Sigmoid colon (tissue), 7 donors: ENCODE data around the gene NIPAL3. TPM values are rescaled to one million over a fixed set of nuclear protein-coding genes. Genes with fewer than 3 reads are reported as not detected.

Experiments
- DNase-seq: peaks from one replicate; pipeline ENCODE4 v3.0.0-alpha.2; 2019
- H3K27ac ChIP-seq, 4 donors: fragments of 200-600 bp; sonication (generic); one replicate each; pipeline ENCODE4 v1.5.1; 2016 to 2019; ENCODE audit warnings: mild to moderate bottlenecking in 1 of 4
- H3K27me3 ChIP-seq, 3 donors: fragments of 200-600 bp; sonication (generic); one replicate each; pipeline ENCODE4 v1.5.1; 2019; ENCODE audit warnings: mild to moderate bottlenecking in 1 of 3
- H3K36me3 ChIP-seq, 4 donors: fragments of 200-600 bp; sonication (generic); one replicate each; pipeline ENCODE4 v1.5.1; 2016 to 2019
- H3K4me1 ChIP-seq, 4 donors: fragments of 200-600 bp; sonication (generic); one replicate each; pipeline ENCODE4 v1.5.1; 2017 to 2019
- H3K4me3 ChIP-seq, 4 donors: fragments of 200-600 bp; sonication (generic); one replicate each; pipeline ENCODE4 v1.5.1; 2017 to 2019; ENCODE audit warnings: mild to moderate bottlenecking in 2 of 4, moderate library complexity in 1 of 4
- H3K9me3 ChIP-seq, 4 donors: fragments of 200-600 bp in 3 of 4; sonication (generic) in 3 of 4; one replicate each; pipeline versions ENCODE4 v1.5.1 to v1.6.1; 2013 to 2019
- EP300 ChIP-seq, 4 donors: sonication (generic); formaldehyde crosslinking; IDR thresholded peaks; one replicate each; pipeline ENCODE4 v1.6.1; 2017; ENCODE audit warnings: antibody characterized with exemption in 4 of 4
- POLR2A ChIP-seq, 2 donors: fragments of 450-650 bp; IDR thresholded peaks; one replicate each; pipeline ENCODE4 v1.6.1; 2016; ENCODE audit warnings: antibody characterized with exemption in 2 of 2, mild to moderate bottlenecking in 2 of 2, moderate library complexity in 2 of 2
- POLR2AphosphoS5 ChIP-seq, 4 donors: sonication (generic); formaldehyde crosslinking; IDR thresholded peaks; one replicate each; pipeline ENCODE4 v1.6.1; 2017; ENCODE audit warnings: antibody characterized with exemption in 4 of 4
- WGBS, 2 donors: extraction: QIAGEN DNeasy Blood & Tissue Kit; methylation state at CpG; one replicate each; pipeline ENCODE4 v1.1.7; 2013; 5-methylcytosine and 5-hydroxymethylcytosine counted together
- intact Hi-C: fragments of 100-400 bp; cut with DNase I; formaldehyde crosslinking; loops from one replicate; pipeline ENCODE4 v1.15.1; 2023
- polyA plus RNA-seq, 3 donors: library from polyadenylated mRNA; stranded (reverse); fragments of 200-250 nt; gene quantifications; one replicate each; pipeline ENCODE4 v1.2.3, GENCODE V29; 2013
- total RNA-seq, 4 donors: library from RNA; depleted of rRNA; stranded (reverse); fragments of >200 nt; gene quantifications; one replicate each; pipeline ENCODE4 v1.1.0, GENCODE V29; 2016
- TF ChIP-seq, protein P1 (sequence below), 4 experiments: fragments of 450-650 bp in 3 of 4; fragments of 200-600 bp in 1 of 4; IDR thresholded peaks; one replicate each; pipeline ENCODE4 v1.5.1; 2016 to 2019; ENCODE audit warnings: antibody characterized with exemption in 4 of 4, mild to moderate bottlenecking in 3 of 4, moderate library complexity in 2 of 4
- donor health status: healthy with polysubstance abuse.
- donor health status: Bipolar disorder and iron deficiency.
- donor health status: healthy.

Gene NIPAL3
- total and polyA plus RNA-seq, 7 donors, result 5.8 to 53.2 (median 23.7) TPM

DNA sequence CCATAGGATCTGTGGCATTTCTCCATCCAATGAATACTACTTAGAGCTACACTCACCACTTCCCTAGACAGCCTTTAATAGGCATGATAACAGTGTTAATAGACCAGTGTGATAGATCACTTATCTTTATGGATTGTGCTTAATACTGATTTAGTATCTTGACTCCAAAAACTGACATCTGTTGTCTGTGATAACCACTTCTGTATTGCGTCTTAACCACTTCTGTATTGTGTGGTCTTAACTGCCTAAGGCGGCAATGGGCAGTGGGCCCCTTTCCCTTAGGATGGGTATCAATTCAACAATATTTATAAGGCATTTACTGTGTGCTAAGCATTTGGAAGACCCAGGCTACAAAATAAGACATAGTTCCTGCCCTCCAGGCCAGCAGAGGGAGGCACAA lies 55.0 kb downstream of the NIPAL3 start:
- no peak for DNase-seq
- intact Hi-C loops, result no loop called here
- no peak overlapping the region for H3K27ac ChIP-seq
- no peaks in the 10 kb centered on the region for H3K27me3 ChIP-seq
- 92 to 96% methylated on average over 2 of the region's 2 CpGs for WGBS, 2 donors
- H3K4me3 ChIP-seq, result no peak overlapping the region
- no peaks in the 10 kb centered on the region for H3K9me3 ChIP-seq
- no peak for TF ChIP-seq POLR2A (IDR thresholded peaks at IDR 0.05)
- TF ChIP-seq, protein P1, sequence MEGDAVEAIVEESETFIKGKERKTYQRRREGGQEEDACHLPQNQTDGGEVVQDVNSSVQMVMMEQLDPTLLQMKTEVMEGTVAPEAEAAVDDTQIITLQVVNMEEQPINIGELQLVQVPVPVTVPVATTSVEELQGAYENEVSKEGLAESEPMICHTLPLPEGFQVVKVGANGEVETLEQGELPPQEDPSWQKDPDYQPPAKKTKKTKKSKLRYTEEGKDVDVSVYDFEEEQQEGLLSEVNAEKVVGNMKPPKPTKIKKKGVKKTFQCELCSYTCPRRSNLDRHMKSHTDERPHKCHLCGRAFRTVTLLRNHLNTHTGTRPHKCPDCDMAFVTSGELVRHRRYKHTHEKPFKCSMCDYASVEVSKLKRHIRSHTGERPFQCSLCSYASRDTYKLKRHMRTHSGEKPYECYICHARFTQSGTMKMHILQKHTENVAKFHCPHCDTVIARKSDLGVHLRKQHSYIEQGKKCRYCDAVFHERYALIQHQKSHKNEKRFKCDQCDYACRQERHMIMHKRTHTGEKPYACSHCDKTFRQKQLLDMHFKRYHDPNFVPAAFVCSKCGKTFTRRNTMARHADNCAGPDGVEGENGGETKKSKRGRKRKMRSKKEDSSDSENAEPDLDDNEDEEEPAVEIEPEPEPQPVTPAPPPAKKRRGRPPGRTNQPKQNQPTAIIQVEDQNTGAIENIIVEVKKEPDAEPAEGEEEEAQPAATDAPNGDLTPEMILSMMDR (IDR thresholded peaks at IDR 0.05), result no peak
- TF ChIP-seq POLR2AphosphoS5 (IDR thresholded peaks at IDR 0.05), result no peak
- TF ChIP-seq EP300 (IDR thresholded peaks at IDR 0.05), result no peak
- peaks cover 0 to 30% (median 14%) of the 10 kb centered on the region in 4 donors for H3K36me3 ChIP-seq
- no peaks in the 10 kb centered on the region for H3K4me1 ChIP-seq

DNA sequence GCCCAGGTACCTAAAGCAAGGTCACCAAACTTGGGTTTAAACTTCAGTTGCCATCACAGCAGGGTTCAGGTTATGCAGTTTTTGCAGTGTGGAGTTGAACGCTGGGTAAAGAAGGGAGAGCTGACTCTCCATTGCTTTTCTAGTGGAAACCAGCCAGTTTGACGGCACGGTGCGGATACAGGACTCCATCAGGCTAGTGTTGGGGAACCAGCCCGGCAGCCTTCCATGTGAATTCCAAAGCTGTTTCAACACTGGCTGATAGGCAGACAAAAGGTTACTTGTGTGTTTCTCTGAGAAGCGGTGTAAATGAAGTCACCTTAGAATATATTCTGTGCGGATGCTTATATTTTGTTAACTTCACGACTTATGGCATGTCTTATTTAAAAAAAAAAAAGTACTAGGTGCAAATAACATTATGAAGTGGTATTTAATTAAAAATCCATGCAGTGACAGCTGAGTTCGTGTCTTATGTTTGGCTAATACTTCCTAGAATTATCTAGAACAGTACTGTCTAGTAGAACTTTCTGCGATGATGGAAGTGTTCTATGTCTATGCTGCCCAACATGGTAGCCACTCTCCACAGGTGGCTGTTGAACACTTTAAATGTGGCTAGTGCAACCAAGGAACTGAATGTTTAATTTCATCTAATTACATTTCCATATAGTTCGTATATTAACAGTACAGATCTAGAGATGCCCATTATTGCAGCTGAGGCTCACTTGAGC lies 57.1 kb downstream of the NIPAL3 start:
- Histone ChIP-seq H3K9me3 (no peaks in the 10 kb centered on the region), H3K4me1 (no peaks in the 10 kb centered on the region), H3K4me3 (no peak overlapping the region), H3K36me3 (peaks cover 0 to 16% (median 7%) of the 10 kb centered on the region in 4 donors), H3K27ac (no peak overlapping the region), H3K27me3 (no peaks in the 10 kb centered on the region)
- TF ChIP-seq POLR2A (IDR thresholded peaks at IDR 0.05) (no peak), POLR2AphosphoS5 (IDR thresholded peaks at IDR 0.05) (no peak), EP300 (IDR thresholded peaks at IDR 0.05) (no peak)
- TF ChIP-seq, protein P1 (IDR thresholded peaks at IDR 0.05), result no peak
- 91 to 93% methylated on average over 11 of the region's 11 CpGs for WGBS, 2 donors
- DNase-seq, result no peak
- intact Hi-C loops, result no loop called here

DNA sequence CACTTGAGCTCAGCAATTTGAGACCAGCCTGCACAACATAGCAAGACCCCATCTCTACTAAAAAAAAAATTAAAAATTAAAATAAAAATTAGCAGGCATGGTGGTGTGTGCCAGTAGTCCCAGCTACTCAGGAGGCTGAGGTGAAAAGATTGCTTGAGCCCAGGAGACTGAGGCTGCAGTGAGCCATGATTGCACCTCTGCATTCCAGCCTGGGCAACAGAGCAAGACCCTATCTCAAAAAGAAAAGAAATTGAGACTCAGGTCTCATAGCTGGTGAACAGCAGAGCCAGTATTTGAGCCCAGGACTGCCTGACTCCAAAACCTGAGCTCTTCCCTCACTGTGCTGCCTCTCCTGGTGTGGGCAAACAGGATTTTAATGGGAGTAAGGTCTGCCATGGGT lies 58.6 kb downstream of the NIPAL3 start:
- TF ChIP-seq POLR2AphosphoS5 (IDR thresholded peaks at IDR 0.05) (no peak), EP300 (IDR thresholded peaks at IDR 0.05) (no peak), POLR2A (IDR thresholded peaks at IDR 0.05) (no peak)
- TF ChIP-seq, protein P1 (IDR thresholded peaks at IDR 0.05), result no peak
- DNase-seq, result no peak
- Histone ChIP-seq H3K9me3 (no peaks in the 10 kb centered on the region), H3K4me1 (no peaks in the 10 kb centered on the region), H3K36me3 (peaks cover 0 to 11% (median 2%) of the 10 kb centered on the region in 4 donors), H3K27me3 (no peaks in the 10 kb centered on the region), H3K27ac (no peak overlapping the region), H3K4me3 (no peak overlapping the region)
- intact Hi-C loops, result no loop called here

DNA sequence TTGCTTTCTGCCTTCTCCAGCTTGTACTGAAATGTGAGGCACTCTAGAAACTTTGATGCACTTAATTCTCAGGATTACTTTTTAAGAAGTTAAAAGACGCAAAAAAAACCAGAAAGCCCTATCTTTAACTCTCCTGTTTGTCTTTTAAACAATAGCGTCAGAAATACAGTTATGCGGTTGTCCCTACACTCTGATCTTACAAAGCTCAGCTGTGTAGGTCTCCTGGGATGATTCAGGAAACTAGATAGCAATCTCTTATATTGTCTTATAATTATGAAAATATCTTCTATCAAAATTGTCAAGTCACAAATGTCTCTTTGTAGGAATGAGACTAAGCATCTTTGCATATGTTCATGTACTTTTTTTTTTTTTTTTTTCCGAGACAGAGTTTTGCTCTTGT lies 60.1 kb downstream of the NIPAL3 start:
- no peaks in the 10 kb centered on the region for H3K27me3 ChIP-seq
- H3K36me3 ChIP-seq, result no peaks in the 10 kb centered on the region
- H3K27ac ChIP-seq, result no peak overlapping the region
- TF ChIP-seq EP300 (IDR thresholded peaks at IDR 0.05), result no peak
- TF ChIP-seq, protein P1 (IDR thresholded peaks at IDR 0.05), result no peak
- TF ChIP-seq POLR2AphosphoS5 (IDR thresholded peaks at IDR 0.05), result no peak
- TF ChIP-seq POLR2A (IDR thresholded peaks at IDR 0.05), result no peak
- DNase-seq, result no peak
- 71 to 76% methylated on average over 4 of the region's 4 CpGs for WGBS, 2 donors
- no peak overlapping the region for H3K4me3 ChIP-seq
- intact Hi-C loops, result no loop called here
- H3K9me3 ChIP-seq, result no peaks in the 10 kb centered on the region
- H3K4me1 ChIP-seq, result no peaks in the 10 kb centered on the region

DNA sequence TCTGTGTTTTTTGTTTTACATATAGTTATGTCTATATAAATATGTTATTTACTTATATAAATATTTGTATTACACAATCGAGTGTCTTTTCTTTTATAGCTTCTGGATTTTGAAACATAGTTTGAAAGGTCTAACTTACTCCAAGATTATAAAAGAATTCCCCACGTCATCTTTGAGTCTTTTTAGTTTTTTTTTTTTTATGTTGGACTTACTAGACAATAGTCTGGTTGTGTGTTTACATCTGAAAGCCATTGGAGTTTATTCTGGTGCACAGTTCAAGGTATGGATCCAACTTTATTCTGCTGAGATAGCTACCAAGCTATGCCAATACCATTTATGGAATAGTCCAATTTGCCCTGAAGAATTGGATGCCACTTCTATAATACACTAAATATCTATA lies 61.0 kb downstream of the NIPAL3 start:
- no peaks in the 10 kb centered on the region for H3K36me3 ChIP-seq
- no peaks in the 10 kb centered on the region for H3K4me1 ChIP-seq
- H3K4me3 ChIP-seq, result no peak overlapping the region
- TF ChIP-seq EP300 (IDR thresholded peaks at IDR 0.05) (no peak), POLR2A (IDR thresholded peaks at IDR 0.05) (no peak), POLR2AphosphoS5 (IDR thresholded peaks at IDR 0.05) (no peak)
- TF ChIP-seq, protein P1 (IDR thresholded peaks at IDR 0.05), result no peak
- intact Hi-C loops, result no loop called here
- 10 to 50% methylated on average over 2 of the region's 2 CpGs for WGBS, 2 donors
- no peaks in the 10 kb centered on the region for H3K27me3 ChIP-seq
- no peaks in the 10 kb centered on the region for H3K9me3 ChIP-seq
- H3K27ac ChIP-seq, result no peak overlapping the region
- no peak for DNase-seq
